HG02981 (cell line): ENCODE results near the gene CMTR1.
A peak's percentile ranks its signal among the peaks of the same experiment; 100 is the strongest.
"Not testable (repeated sequence)": the region's sequence is repeated elsewhere in the genome, so short reads cannot be mapped to it uniquely, and the experiment has no call there.

Experiments used
- ATAC-seq: cut with Tn5 transposase; IDR thresholded peaks from one replicate; pipeline ENCODE4 v1.9.1; 2021; ENCODE audit warnings: mild to moderate bottlenecking, moderate library complexity; ENCODE audit not compliant: unreplicated experiment

Gene CMTR1, protein sequence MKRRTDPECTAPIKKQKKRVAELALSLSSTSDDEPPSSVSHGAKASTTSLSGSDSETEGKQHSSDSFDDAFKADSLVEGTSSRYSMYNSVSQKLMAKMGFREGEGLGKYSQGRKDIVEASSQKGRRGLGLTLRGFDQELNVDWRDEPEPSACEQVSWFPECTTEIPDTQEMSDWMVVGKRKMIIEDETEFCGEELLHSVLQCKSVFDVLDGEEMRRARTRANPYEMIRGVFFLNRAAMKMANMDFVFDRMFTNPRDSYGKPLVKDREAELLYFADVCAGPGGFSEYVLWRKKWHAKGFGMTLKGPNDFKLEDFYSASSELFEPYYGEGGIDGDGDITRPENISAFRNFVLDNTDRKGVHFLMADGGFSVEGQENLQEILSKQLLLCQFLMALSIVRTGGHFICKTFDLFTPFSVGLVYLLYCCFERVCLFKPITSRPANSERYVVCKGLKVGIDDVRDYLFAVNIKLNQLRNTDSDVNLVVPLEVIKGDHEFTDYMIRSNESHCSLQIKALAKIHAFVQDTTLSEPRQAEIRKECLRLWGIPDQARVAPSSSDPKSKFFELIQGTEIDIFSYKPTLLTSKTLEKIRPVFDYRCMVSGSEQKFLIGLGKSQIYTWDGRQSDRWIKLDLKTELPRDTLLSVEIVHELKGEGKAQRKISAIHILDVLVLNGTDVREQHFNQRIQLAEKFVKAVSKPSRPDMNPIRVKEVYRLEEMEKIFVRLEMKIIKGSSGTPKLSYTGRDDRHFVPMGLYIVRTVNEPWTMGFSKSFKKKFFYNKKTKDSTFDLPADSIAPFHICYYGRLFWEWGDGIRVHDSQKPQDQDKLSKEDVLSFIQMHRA

DNA sequence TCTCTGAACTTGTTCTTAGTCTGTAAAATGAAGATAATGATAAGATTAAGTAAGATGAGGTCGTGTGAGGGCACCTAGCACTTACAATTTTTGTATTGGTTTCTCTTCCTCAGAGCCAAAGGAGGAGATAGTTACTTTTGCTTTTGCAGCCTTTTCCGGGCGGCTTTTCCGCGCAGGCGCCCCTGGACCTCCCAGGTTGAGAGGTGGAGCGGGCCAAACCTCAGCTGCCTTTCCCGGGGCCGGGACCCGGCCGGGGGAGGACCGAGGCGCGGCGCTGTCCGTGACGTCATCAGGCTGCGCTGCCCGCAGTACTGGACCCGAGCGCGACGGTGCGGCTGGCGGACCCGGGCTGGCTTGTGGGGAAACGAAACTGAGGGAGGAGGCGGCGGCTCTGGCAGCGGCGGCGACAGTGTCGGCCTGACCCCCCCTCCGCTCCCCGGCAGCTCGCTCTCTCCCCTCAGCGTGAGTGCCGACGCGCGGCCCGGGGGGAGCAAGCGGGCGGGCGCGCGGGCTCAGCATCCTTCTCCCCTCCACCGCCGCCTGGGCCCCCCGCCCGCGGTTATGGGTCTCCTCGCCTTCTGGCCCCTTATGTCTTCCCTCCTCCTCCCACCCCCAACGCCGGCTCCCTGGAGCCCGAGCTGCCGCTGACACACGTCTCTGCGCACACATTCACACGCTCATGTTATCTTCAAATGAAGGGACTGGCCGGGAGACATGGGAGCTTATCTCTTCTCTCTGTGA lies at the start of gene CMTR1:
Gene CMTR1 (plus strand): TSS at position 306 of the 741 bp plus-strand sequence. CDS start 2,409 bp downstream, outside the sequence.
- peak; percentile 87 for ATAC-seq

- ATAC-seq, result no peak
These were observed 44.4 kb upstream of the CMTR1 start for GRCh38 chr6:37388578-37388977.

- ATAC-seq, result no peak
These were observed 43.2 kb upstream of the CMTR1 start for GRCh38 chr6:37389857-37390256.

DNA sequence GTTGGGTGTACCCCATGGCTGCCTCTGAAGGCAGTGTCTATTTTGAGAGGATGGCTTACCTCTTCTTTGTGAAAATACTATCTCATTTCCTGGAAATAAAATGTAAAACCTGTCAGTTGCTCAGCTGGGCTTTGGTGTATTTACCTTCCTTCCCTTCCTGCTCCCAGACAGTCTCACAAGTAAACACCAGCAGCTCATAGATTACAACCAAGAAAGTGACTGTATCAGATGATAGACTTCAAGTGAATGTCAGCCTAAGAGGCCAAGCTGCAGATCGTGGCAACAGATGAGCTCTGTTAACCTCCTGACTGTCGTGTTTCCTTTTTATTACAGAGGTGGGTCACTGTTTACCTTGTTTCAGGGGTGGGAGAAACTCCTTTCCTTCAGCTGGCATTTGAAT lies 41.9 kb upstream of the CMTR1 start:
- no peak for ATAC-seq

GRCh38 chr6:37392821-37393220 lies 40.2 kb upstream of the CMTR1 start:
- ATAC-seq, result no peak

DNA sequence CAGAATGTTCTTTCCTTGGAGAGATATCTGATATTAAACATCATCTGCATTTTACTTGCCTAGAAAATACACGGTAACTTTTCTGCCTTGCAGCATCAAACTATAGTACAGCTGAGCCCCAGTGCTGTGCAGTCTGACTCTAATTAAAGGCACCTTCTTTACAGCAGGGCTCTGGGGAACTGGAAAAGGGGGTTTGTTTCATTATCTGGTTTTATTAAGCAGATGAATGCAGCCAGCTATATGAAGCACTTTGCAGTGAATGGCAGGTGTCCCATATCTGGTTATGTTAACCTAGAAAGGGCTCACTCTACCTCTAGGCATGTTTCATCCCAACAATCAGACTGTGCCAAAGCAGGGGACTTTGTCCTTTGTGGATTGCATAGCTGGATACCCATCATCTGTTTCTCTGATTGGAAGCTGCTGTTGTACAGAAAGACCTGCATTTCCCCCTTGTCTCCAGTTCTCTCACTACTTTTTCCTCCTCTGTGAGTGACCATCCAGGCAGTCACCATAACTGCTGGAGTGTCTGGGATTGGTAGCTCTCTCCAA lies 39.6 kb upstream of the CMTR1 start:
- ATAC-seq, result no peak

DNA sequence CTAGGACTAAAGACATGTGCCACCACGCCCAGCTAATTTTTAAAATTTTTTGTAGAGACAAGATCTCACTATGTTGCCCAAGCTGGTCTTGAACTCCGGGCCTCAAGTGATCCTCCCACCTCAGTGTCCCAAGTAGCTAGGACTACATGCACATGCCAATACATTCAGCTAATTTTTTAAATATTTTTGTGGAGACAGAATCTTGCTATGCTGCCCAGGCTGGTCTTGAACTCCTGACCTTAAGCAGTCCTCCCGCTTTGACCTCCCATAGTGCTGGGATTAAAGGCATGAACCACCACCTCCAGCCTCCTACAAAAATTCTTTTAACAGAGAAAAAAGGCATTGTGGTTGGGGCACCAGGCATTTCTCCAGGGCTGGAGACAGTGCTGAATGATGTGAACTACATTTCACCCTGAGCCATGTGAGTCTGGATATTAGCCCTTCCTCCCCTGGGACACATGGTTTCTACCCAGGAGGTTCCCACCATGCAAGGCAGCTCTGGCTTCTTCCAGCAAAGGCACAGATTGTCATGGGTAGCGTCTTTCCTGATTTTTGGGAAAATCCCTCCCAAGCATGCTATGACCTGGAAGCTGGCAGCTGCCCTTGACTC lies 36.3 kb upstream of the CMTR1 start:
- no peak for ATAC-seq

DNA sequence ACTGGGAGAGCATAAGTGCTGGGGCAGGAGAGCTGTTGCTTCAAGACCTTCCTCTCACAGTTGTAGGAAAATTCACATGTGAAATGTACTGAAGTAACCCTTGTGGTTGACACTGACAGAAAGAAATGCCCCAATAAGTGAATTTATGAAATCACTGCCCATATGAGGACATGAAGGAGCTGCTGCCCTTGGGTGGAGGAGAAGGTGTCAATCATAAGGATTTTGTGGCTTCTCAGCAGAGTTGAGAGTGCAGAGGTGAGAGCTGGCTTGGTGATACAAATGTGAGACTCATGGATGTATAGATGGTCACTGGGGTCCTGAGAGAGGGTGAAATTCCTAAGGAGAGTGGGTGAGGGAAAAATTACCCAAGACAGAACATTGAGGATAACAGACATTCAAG lies 33.9 kb upstream of the CMTR1 start:
- ATAC-seq, result no peak

- no peak for ATAC-seq
These were observed 33.1 kb upstream of the CMTR1 start for GRCh38 chr6:37399795-37400490.

DNA sequence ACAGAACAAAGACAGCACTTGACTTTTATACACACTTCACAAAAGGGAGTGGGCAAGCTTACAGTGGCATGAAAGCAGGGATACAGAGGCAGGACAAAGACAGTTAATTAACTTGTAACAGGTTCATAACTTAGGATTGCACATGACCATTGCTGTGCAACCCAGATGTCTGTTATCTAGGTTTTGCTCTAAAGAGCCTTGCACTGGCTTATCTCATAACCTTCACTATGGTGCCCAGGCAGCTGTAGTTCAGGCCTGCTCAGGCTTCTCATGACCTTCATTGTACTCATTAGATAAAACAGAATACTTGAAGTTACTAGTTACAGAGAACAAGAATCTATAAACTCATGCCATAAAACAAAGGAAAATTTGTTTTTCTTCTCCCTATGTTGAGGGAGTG lies 31.4 kb upstream of the CMTR1 start:
- not testable (repeated sequence) for ATAC-seq

DNA sequence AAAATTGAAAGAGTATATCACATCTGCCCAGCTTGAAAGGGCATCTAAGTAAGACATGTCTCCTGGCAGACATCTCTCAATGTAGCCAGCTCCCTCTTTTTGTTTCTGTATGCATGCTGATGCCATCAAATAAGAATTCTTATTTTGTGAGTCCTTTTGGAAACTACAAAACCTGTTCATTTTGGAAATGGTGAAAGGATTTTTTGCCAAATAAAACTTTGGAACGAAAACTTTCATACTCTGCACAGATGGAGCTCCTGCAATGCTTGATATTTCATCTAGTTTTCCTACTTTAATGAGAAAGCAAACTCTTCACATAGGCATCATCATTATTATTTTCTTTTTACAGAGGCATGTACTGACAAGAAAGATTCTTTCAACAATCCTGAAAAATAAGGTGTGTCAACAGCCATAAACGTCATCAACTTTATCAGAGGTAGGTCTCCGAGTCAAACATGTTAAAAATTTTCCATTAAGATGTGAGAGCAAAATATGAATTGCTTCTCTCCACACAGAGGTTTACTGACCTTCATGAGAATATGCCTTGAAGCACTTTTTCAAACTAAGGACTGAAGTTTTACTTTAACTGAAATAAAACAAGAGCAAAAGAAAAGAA lies 26.2 kb upstream of the CMTR1 start:
- no peak for ATAC-seq

- no peak for ATAC-seq
These were observed 25.1 kb upstream of the CMTR1 start for GRCh38 chr6:37407948-37408347.

DNA sequence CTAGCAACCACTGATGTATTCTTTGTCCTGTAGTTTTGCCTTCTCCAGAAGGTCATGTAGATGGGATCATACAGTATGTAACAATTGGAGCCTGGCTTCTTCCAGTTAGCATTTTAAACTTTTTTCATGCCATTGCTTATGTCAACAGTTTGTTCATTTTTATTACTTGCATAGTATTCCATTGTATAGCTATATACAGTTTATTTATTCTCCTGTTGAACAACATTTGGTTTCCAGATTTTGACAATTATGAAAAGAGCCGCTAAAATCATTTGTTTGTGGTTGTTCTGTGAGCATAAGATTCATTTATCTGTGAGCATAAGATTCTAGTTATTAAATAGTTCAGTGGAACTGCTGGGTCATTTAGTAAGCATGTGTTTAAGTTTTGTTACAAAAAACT lies 23.5 kb upstream of the CMTR1 start:
- ATAC-seq, result no peak

DNA sequence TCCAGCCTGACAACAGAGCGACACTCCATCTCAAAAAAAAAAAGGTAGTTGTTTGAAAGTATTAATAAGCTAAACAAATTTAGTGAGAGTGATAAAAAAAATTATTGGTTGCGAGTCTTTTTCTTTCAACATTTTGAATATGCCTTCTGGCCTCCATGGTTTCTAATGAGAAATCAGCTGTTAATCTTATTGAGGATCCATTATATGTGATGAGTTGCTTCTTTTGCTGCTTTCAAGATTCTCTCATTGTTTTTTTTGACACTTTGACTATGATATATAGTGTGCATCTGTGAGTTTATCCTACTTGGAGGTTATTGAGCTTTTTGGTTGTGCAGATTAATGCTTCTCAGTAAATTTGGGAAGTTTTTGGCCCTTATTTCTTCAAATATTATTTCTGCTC lies 15.6 kb upstream of the CMTR1 start:
- ATAC-seq, result no peak

GRCh38 chr6:37418722-37419121 lies 14.3 kb upstream of the CMTR1 start:
- no peak for ATAC-seq

DNA sequence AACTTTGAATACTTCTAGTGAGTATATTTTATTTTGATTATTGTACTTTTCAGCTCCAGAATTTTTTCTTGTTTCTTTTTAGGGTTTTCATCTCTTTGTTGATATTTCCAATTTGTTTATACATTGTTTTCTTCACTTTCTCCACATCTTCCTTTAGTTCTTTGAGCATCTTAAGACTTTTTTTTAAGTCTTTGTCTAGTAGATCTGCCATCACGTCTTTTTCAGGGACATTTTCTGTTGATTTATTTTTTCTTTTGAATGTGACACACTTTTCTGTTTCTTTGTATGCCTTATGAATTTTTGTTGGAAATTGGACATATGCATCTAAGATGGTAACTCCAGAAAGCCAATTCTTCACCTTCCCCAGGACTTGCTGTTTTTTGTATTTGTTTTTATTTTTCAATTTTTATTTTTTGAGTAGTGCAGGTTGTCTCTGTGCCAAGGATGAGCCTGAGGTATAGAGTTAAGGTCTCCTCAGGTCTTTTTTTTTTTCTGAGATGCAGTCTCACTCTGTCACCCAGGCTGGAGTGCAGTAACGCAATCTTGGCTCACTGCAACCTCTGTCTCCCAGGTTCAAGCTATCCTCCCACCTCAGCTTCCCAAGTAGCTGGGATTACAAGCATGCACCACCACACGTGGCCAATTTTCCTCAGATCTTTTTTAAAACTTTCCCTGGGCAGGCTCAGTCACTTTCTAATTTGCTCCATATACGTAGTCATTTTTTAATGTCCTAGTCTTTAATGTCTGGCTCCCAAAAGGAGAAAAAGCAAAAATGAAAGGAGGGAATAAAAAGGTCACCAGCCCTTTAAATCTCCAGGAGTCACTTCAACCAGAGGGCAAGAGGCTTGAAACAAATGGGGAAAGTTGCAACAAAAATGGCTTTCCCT lies 6.7 kb upstream of the CMTR1 start:
- ATAC-seq, result no peak

- no peak for ATAC-seq
These were observed 6.0 kb upstream of the CMTR1 start for GRCh38 chr6:37426945-37427510.

GRCh38 chr6:37429352-37429750 lies 3.7 kb upstream of the CMTR1 start:
- no peak for ATAC-seq
